GM21390 (cell line): ENCODE data around the gene TBC1D12.
A peak's percentile ranks its signal among the peaks of the same experiment; 100 is the strongest.
"Not testable (repeated sequence)": the region's sequence is repeated elsewhere in the genome, so short reads cannot be mapped to it uniquely, and the experiment has no call there.

Source experiments
- ATAC-seq: cut with Tn5 transposase; IDR thresholded peaks from one replicate; pipeline ENCODE4 v1.9.1; 2021; ENCODE audit not compliant: unreplicated experiment

TBC1D12 gene

GRCh38 chr10:94402204-94402842, at the start of gene TBC1D12:
Gene TBC1D12, plus strand, starts transcription at chr10:94402541. Its CDS starts 73 bp downstream, at chr10:94402614.
- peak; percentile 72 for ATAC-seq

- no peak for ATAC-seq
Measured at GRCh38 chr10:94353336-94353735, 49.0 kb upstream of the TBC1D12 start.

- no peak for ATAC-seq
Measured at GRCh38 chr10:94355841-94356240, 46.5 kb upstream of the TBC1D12 start.

- ATAC-seq: no peak
Measured at GRCh38 chr10:94357193-94357592, 45.1 kb upstream of the TBC1D12 start.

- no peak for ATAC-seq
Measured at GRCh38 chr10:94358480-94358879, 43.9 kb upstream of the TBC1D12 start.

GRCh38 chr10:94361171-94361794, 41.1 kb upstream of the TBC1D12 start:
- no peak for ATAC-seq

- peak; percentile 100 for ATAC-seq
Measured at GRCh38 chr10:94362360-94363250, 39.7 kb upstream of the TBC1D12 start, which contains the start of gene NOC3L. Gene NOC3L, minus strand, starts transcription at chr10:94362939. Its CDS starts 101 bp downstream, at chr10:94362838.

GRCh38 chr10:94363251-94363565, 39.1 kb upstream of the TBC1D12 start:
- no peak for ATAC-seq

- ATAC-seq: no peak
Measured at GRCh38 chr10:94364482-94364881, 37.9 kb upstream of the TBC1D12 start.

- no peak for ATAC-seq
Measured at GRCh38 chr10:94366382-94366781, 36.0 kb upstream of the TBC1D12 start.

GRCh38 chr10:94370501-94370900, 31.8 kb upstream of the TBC1D12 start:
- no peak for ATAC-seq

GRCh38 chr10:94375374-94375773, 27.0 kb upstream of the TBC1D12 start:
- no peak for ATAC-seq

GRCh38 chr10:94376865-94377264, 25.5 kb upstream of the TBC1D12 start:
- ATAC-seq: no peak

GRCh38 chr10:94383530-94383929, 18.8 kb upstream of the TBC1D12 start:
- ATAC-seq: no peak

- ATAC-seq: not testable (repeated sequence)
Measured at GRCh38 chr10:94385733-94386132, 16.6 kb upstream of the TBC1D12 start.

- not testable (repeated sequence) for ATAC-seq
Measured at GRCh38 chr10:94392117-94392516, 10.2 kb upstream of the TBC1D12 start.

- ATAC-seq: no peak
Measured at GRCh38 chr10:94397549-94398370, 4.6 kb upstream of the TBC1D12 start.

- ATAC-seq: no peak
Measured at GRCh38 chr10:94398762-94399161, 3.6 kb upstream of the TBC1D12 start.

GRCh38 chr10:94402843-94403379, 570 bp downstream of the TBC1D12 start:
- peak; percentile 31 for ATAC-seq

- ATAC-seq: peak; percentile 54
Measured at GRCh38 chr10:94403380-94404213, 1.3 kb downstream of the TBC1D12 start.
